Activated CD8-positive, alpha-beta memory T cell treated with anti-CD3 and anti-CD28 coated beads for 24 hours (primary cell): Measurements from ENCODE around the gene PCBP3.
"Not testable (repeated sequence)": the region's sequence is repeated elsewhere in the genome, so short reads cannot be mapped to it uniquely, and the experiment has no call there.

Experiments
- DNase-seq: peaks from one replicate; pipeline ENCODE4 v3.0.0-alpha.2; 2020

Gene PCBP3

DNA sequence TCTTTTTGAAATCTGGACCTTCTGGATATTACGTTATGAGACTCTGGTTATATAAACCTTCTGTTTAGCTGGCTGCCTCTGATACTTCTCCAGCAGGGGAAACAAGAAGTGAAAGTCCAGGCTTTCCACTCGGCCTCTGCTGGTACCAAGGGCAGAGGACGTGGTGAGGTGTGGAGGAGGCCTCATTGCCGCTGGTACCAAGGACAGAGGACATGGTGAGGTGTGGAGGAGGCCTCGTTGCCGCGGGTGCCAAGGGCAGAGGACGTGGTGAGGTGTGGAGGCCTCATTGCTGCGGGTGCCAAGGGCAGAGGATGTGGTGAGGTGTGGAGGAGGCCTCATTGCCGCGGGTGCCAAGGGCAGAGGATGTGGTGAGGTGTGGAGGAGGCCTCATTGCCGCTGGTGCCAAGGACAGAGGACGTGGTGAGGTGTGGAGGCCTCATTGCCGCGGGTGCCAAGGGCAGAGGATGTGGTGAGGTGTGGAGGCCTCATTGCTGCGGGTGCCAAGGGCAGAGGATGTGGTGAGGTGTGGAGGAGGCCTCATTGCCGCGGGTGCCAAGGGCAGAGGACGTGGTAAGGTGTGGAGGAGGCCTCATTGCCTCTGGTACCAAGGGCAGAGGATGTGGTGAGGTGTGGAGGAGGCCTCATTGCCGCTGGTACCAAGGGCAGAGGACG, 242.5 kb downstream of the PCBP3 start:
- peak; percentile 71 for DNase-seq

- peak; percentile 68 for DNase-seq
These were observed 243.1 kb downstream of the PCBP3 start for GRCh38 chr21:45886610-45887026.

DNA sequence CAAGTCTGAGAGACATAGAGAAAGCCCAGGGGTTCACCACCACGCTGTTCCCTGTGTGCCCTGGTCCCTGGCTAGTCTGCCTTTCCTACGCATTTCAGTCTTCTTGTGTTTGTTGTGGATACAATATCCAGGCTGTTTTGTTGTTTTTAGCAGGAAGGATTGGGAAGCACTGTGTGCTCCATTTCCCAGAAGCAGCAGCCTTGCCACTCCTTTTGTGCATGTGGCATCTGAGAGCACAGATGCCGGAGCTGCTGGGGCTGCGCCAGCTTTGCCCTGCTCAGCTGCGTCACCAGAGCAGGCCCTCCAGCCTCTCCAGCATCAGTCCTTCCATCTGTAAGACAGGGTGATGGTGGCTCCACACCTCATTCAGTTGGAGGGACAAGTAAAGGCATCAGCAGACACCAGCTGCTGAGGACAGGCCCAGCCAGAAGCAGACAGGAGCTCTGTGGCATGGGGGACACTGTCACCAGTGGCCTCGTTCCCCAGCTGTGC, 243.6 kb downstream of the PCBP3 start:
- no peak for DNase-seq

DNA sequence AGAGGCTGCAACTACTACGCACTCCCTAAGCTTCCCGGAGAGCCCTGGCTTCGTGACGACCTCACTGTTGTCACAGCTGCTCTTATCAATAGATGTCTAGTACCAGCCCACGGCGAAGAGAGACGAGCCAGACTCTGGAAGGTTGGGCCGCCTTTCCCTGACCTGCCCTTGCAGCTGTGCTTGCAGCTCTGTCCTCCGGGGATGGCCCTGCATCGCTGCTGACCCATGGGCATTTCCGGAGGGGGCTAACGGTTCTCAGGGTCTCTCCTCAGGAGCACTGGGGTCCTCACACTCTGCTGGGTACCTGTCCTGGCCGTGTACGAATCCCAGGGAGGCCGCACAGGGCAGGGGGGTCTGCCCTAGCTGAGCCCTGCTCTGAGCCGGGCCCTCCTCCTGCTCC, 244.3 kb downstream of the PCBP3 start:
- no peak for DNase-seq

- no peak for DNase-seq
These were observed 245.0 kb downstream of the PCBP3 start for GRCh38 chr21:45888386-45889009.

DNA sequence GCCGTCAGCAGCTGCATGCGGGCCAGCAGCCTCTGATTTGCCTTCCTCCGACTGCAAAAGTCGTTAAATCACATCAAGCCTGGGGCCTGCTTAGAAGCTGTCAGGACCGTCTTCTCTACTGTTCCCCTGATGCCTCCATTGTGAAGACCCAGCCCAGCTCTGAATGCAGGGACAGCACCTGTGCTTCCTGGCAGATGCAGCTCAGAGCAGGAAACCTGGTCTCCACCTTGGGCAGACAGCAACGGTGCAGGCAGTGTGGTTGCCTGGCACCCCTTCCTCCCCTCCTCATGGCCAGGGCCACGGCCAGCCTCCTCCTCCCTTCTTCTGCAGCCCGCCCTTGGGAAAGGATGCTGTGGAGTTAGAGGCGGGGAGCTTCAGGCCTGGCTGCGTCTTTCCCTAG, 245.7 kb downstream of the PCBP3 start:
- DNase-seq: no peak

GRCh38 chr21:45889961-45890360, 246.4 kb downstream of the PCBP3 start:
- DNase-seq: no peak

- DNase-seq: no peak
These were observed 248.0 kb downstream of the PCBP3 start for GRCh38 chr21:45891388-45892155.

DNA sequence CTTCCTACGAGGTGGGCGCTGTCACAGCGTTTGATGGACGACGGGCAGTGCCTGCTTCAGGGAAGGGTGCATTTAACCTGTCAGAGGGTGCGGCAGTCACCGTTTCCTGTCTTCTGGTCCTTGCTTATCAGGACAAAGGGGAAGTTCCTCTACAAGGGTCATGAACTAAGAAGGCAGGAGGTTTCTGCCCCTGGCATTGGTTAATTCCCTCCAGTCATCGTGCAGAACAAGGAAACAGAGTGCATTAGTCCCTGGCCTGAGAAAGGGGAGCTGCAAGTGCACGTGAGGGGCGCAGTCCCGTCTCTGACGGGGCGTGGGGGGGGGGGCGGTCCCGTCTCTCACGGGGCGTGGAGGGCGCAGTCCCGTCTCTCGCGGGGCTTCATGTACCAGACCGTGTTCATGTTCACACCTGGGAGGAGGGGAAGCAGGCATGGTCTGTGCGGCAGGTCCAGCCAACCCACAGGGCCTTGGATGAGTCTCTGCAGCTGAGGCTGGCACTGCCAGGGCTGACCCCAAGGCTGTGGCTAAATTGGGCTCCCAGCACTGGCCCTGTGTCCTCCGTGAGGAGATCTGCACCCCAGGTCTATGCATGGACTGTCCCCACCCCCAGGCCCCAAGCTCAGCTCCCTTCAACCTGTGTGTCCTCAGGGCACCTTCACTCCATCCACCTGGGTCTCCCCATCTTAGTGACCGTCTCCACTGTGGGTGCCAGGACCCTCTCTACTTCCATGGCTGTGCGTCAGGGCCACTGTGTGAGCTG, 248.8 kb downstream of the PCBP3 start:
- peak; percentile 68 for DNase-seq

- no peak for DNase-seq
These were observed 249.6 kb downstream of the PCBP3 start for GRCh38 chr21:45892916-45893739.

DNA sequence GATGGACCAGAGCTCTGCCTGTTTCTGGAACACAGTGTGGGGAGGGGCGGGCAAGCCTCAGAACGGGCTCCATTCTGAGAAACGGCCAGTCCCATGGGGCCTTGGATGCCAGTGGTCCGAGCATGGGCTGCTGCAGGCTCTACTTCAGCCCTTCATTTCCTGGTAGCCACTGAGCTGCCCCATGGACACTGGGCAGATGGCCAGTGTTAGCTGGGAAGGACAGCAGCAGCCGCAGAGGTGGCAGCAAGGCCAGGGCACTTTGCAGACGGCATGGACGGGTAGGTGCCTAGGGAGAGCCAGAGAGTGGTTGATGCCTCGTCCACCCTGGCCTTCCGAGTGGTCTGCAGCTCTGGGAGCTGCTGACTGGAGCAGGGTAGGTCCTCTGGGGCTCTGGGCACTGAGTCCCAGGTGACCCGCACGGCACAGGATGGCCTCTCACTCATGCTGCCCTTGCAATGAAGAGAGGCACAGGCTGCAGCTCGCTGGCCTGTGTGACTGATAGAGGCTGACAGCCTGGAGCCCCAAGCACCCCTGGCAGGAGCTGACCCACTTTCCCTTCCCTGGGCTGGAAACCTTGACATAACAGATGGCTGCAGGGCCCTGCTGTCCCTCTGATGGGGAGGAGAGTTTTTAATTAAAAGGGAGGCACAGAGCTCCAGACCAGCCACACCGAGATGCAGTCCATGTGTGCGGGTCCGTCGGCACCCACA, 250.4 kb downstream of the PCBP3 start:
- no peak for DNase-seq

- no peak for DNase-seq
These were observed 250.9 kb downstream of the PCBP3 start for GRCh38 chr21:45894450-45894825.

DNA sequence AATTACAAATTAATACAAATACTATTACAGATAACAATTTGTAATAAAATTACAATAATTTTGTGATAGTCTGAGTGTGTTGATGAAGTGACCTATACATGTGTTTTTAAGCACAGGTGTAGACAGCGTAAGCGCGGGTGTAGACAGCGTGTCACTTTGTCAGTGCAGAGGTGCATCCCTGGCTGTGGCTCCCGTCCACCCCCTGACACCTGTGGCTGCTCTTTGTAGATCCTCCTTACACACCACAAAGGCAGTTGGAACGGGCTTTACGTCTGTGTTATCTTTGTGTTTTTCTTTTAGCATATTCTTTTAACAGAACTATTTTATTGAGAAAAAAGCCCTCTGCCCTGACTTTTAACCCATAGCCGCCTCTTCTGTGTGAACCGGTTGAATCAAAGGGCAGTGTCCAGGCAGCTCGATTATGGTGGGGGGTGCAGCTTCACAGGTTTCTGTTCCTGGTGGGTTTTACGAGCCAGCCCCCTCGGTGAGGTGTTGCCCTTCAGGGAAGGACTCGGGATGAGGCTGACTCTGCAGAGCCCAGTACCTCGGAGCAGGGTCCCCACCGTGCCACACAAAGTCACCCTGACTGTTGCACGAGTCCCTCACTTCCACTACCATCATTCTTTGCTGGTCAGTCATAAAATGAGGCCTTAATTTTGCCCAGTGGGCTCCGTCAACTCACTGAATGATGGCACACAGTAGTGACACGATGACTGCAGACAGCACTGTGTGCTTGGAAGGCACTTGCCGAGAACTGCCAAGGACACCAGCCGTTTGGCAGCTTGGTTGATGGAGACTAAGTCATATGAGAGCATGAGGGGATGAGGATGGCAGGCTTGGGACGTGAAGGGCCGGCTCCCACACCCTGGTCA, 251.6 kb downstream of the PCBP3 start:
- no peak for DNase-seq

DNA sequence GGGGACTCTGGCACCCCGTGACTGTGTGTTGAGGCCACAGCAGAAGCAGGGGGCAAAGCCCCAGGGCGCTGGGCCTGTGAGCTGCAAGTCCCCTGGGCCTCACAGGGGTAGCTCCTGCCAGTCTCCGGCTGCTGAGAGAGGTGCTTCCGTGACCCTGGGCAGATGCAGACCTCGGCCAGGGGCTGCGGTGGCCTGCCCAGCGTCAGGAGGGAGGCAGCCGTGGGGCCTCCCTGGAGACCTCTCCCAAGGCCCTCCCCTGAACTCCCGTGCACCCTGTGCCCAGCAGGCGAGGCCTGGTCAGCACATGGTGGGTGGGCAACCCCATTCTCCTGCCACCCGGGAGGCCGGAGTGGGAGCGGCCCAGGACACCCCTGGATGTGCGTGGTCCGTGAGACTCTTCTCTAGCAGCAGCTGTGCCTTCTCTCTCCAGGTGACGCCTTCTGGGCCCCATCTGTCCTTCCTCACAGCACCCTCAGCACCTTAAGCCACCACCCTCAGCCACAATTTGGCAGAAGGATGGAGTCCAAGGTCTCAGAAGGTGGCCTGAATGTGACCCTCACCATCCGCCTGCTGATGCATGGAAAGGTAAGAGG, 252.3 kb downstream of the PCBP3 start:
- no peak for DNase-seq

DNA sequence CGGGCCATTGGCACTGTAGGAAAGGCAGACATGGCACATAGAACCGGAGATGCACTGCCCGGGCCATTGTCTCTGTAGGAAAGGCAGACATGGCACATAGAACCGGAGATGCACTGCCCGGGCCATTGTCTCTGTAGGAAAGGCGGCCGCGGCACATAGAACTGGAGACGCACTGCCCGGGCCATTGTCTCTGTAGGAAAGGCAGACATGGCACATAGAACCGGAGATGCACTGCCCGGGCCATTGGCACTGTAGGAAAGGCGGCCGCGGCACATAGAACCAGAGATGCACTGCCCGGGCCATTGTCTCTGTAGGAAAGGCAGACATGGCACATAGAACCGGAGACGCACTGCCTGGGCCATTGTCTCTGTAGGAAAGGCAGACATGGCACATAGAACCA, 252.9 kb downstream of the PCBP3 start:
- not testable (repeated sequence) for DNase-seq

DNA sequence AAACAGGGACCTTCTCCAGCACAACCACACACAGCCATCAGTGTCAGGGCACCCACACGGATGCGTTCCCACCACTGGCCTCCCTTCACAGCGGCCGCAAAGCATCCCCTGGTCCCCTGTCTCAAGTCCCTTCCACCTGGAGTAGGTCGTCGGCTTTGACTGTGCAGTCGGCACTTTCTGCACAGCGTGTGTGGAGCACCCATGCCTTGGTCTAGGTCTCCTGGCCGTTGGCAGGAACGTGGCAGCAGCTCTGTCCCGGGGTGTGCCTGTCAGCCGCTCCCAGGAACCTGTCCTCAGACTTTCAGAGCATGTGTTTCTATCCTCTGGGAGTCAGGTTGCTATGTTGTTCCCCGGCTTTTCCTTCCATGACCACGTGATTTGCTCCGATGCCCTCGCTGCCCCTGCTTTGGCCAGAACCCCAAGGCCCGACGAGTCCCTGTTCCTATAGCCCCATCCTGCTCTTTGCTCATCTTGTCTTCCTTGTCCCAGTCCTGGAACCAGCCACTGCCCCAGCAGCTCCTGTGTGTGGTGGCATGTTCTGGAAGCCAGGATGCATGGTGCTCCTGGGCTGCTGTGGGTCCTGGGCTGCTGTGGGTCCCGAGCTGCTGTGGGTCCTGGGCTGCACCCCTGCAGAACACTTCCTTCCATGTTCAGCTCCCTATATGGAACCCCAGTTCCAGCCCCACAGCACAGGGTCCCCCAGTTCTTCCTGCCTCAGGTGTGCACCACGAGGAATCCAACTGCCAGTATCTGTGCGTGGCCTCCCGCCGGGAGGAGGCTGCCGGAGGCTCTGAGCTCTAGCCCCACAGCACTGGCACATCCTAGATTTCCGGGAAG, 253.9 kb downstream of the PCBP3 start:
- no peak for DNase-seq

GRCh38 chr21:45898028-45898350, 254.5 kb downstream of the PCBP3 start:
- no peak for DNase-seq

DNA sequence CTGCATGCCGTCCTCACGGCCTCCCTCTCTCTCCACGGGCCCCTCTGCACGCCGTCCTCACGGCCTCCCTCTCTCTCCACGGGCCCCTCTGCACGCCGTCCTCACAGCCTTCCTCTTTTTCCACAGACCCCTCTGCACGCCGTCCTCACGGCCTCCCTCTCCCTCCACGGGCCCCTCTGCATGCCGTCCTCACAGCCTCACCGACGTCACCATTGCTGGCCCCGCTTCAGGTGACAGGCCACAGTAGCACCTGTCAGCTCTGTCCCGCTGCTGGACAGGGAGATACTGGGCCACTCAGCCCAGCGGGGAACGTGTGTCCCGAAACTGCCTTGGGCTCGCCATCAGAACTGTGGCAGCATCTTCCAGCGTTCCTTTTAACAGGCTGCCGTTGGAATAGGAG, 255.3 kb downstream of the PCBP3 start:
- no peak for DNase-seq

- DNase-seq: no peak
These were observed 255.9 kb downstream of the PCBP3 start for GRCh38 chr21:45899317-45900033.
